H1 (cell line): Measurements from ENCODE around the gene ETNK1. TPM values are rescaled to one million over a fixed set of nuclear protein-coding genes. Genes with fewer than 3 reads are reported as not detected.

Experiments
- CTCF ChIA-PET: fragments of 300-600 bp; sonication (Branson Sonifier 250); formaldehyde crosslinking; loops from one replicate; lab custom pipeline; 2021; ENCODE audit not compliant: partially characterized antibody; lab: Charles Lee
- POLR2A ChIA-PET: fragments of 300-600 bp; sonication (Branson Sonifier 250); formaldehyde crosslinking; loops from one replicate; lab custom pipeline; 2021; ENCODE audit warnings: inconsistent platforms; ENCODE audit not compliant: partially characterized antibody; lab: Charles Lee
- DNase-seq, 2 experiments: peaks; one replicate each; pipeline versions ENCODE4 v3.0.0 to v3.0.0-alpha.2; 2010 to 2022; ENCODE audit warnings: low spot score in 2 of 2, low read depth in 1 of 2, mixed read lengths in 1 of 2
- FAIRE-seq: peaks from 2 replicates; lab custom pipeline; 2011; peaks lifted over from hg19 to GRCh38; lab: Jason Lieb, UNC
- H2AFZ ChIP-seq: 2 replicates; pipeline ENCODE4 v1.8.1; 2012; ENCODE audit warnings: low read length, inconsistent platforms
- H2AK5ac ChIP-seq: 2 replicates; pipeline ENCODE4 v1.6.1; 2013; ENCODE audit warnings: low read depth, low read length
- H2BK120ac ChIP-seq: replicated peaks from 2 replicates; pipeline ENCODE3; 2013; ENCODE audit warnings: low read depth, low read length, inconsistent platforms
- H2BK12ac ChIP-seq: 2 replicates; pipeline ENCODE4 v1.6.1; 2013; ENCODE audit warnings: low read depth, low read length
- H2BK15ac ChIP-seq: 2 replicates; pipeline ENCODE4 v1.6.1; 2013; ENCODE audit warnings: low read length
- H2BK20ac ChIP-seq: 2 replicates; pipeline ENCODE4 v1.6.1; 2013; ENCODE audit warnings: low read length
- H2BK5ac ChIP-seq: 2 replicates; pipeline ENCODE4 v1.6.1; 2013; ENCODE audit warnings: low read depth, low read length
- H3K14ac ChIP-seq: 2 replicates; pipeline ENCODE4 v1.6.1; 2013; ENCODE audit warnings: inconsistent platforms; ENCODE audit not compliant: insufficient read length
- H3K18ac ChIP-seq: 2 replicates; pipeline ENCODE4 v1.6.1; 2013; ENCODE audit warnings: low read length; ENCODE audit errors: extremely low read depth
- H3K23ac ChIP-seq: 2 replicates; pipeline ENCODE4 v1.6.1; 2013; ENCODE audit warnings: inconsistent platforms; ENCODE audit not compliant: insufficient read length
- H3K23me2 ChIP-seq: 2 replicates; pipeline ENCODE4 v1.6.1; 2013; ENCODE audit warnings: low read depth, low read length
- H3K27ac ChIP-seq: 2 replicates; pipeline ENCODE4 v1.6.1; 2011; ENCODE audit warnings: low read depth, low read length, inconsistent platforms
- H3K27me3 ChIP-seq, 4 experiments: replicated peaks in 1 of 4; 1 replicate in 1 of 4; 2 replicates in 3 of 4; pipeline versions ENCODE4 v1.6.1 to v1.8.1; 2011 to 2013; ENCODE audit warnings: low read length in 3 of 4, mild to moderate bottlenecking in 3 of 4, inconsistent platforms in 2 of 4, mixed read lengths in 2 of 4, moderate library complexity in 1 of 4; ENCODE audit not compliant: control insufficient read depth in 3 of 4, insufficient read depth in 3 of 4; ENCODE audit errors: extremely low read depth in 1 of 4
- H3K36me3 ChIP-seq, 4 experiments: 2 replicates each; pipeline versions ENCODE4 v1.6.1 to v1.8.1; 2011 to 2013; ENCODE audit warnings: mild to moderate bottlenecking in 4 of 4, low read length in 3 of 4, moderate library complexity in 2 of 4, control low read depth in 1 of 4, inconsistent platforms in 1 of 4; ENCODE audit not compliant: insufficient read depth in 4 of 4, control insufficient read depth in 2 of 4
- H3K4ac ChIP-seq: replicated peaks from 2 replicates; pipeline ENCODE3; 2013; ENCODE audit warnings: low read length, low read depth, mixed read lengths, inconsistent platforms; ENCODE audit not compliant: insufficient read length
- H3K4me1 ChIP-seq, 4 experiments: replicated peaks in 1 of 4; 1 replicate in 1 of 4; 2 replicates in 3 of 4; pipeline versions ENCODE4 v1.6.1 to v1.8.1; 2011 to 2013; ENCODE audit warnings: low read length in 3 of 4, inconsistent platforms in 2 of 4, mixed read lengths in 1 of 4; ENCODE audit not compliant: insufficient read depth in 4 of 4, control insufficient read depth in 3 of 4
- H3K4me2 ChIP-seq, 2 experiments: 2 replicates each; pipeline versions ENCODE4 v1.6.1 to v1.8.1; 2011 to 2013; ENCODE audit warnings: low read depth in 2 of 2, low read length in 2 of 2, control low read depth in 1 of 2, inconsistent platforms in 1 of 2, mild to moderate bottlenecking in 1 of 2; ENCODE audit not compliant: insufficient read depth in 1 of 2
- H3K4me3 ChIP-seq, 4 experiments: fragments of 200-600, 300-600 bp in 1 of 4; sonication (generic), shearing (Covaris generic), sonication (Bioruptor Twin) in 1 of 4; 2 replicates each; pipeline versions ENCODE4 v1.5.1 to v1.8.1; 2011 to 2016; ENCODE audit warnings: low read length in 4 of 4, low read depth in 3 of 4, control low read depth in 2 of 4, inconsistent platforms in 2 of 4, mild to moderate bottlenecking in 2 of 4, mixed read lengths in 1 of 4, moderate library complexity in 1 of 4; ENCODE audit not compliant: insufficient read depth in 2 of 4; ENCODE audit errors: extremely low read depth in 1 of 4
- H3K56ac ChIP-seq: replicated peaks from 2 replicates; pipeline ENCODE3; 2013; ENCODE audit warnings: low read depth, mild to moderate bottlenecking, mixed read lengths, low read length, inconsistent platforms; ENCODE audit not compliant: insufficient read length
- H3K79me1 ChIP-seq: 2 replicates; pipeline ENCODE4 v1.6.1; 2013; ENCODE audit warnings: low read depth, low read length, control low read depth
- H3K79me2 ChIP-seq, 2 experiments: 2 replicates each; pipeline versions ENCODE4 v1.6.1 to v1.8.1; 2012 to 2013; ENCODE audit warnings: low read length in 2 of 2, mild to moderate bottlenecking in 2 of 2, inconsistent platforms in 1 of 2; ENCODE audit not compliant: insufficient read depth in 2 of 2, control insufficient read depth in 1 of 2
- H3K9ac ChIP-seq, 4 experiments: replicated peaks in 1 of 4; 1 replicate in 1 of 4; 2 replicates in 3 of 4; pipeline versions ENCODE4 v1.6.1 to v1.8.1; 2011 to 2013; ENCODE audit warnings: low read depth in 3 of 4, low read length in 3 of 4, control low read depth in 2 of 4, mild to moderate bottlenecking in 2 of 4, moderate library complexity in 2 of 4, inconsistent platforms in 1 of 4; ENCODE audit errors: extremely low read depth in 1 of 4
- H3K9me3 ChIP-seq, 2 experiments: 2 replicates each; pipeline versions ENCODE4 v1.6.1 to v1.8.1; 2012 to 2013; ENCODE audit warnings: mild to moderate bottlenecking in 2 of 2, moderate library complexity in 2 of 2, control low read depth in 1 of 2, inconsistent platforms in 1 of 2, low read depth in 1 of 2, low read length in 1 of 2, mixed read lengths in 1 of 2; ENCODE audit not compliant: insufficient read depth in 2 of 2
- H4K20me1 ChIP-seq, 2 experiments: replicated peaks in 1 of 2; 2 replicates each; pipeline versions ENCODE3 to v1.8.1; 2011 to 2013; ENCODE audit warnings: inconsistent platforms in 2 of 2, low read length in 2 of 2, mild to moderate bottlenecking in 1 of 2; ENCODE audit not compliant: insufficient read depth in 2 of 2, control insufficient read depth in 1 of 2
- H4K5ac ChIP-seq: 2 replicates; pipeline ENCODE4 v1.6.1; 2013; ENCODE audit warnings: low read length, low read depth, mixed read lengths, inconsistent platforms; ENCODE audit not compliant: insufficient read length
- H4K8ac ChIP-seq: 2 replicates; pipeline ENCODE4 v1.8.0; 2013; ENCODE audit warnings: mild to moderate bottlenecking, moderate library complexity, low read length, inconsistent platforms; ENCODE audit not compliant: insufficient read depth; ENCODE audit errors: extremely low read depth
- H4K91ac ChIP-seq: replicated peaks from 2 replicates; pipeline ENCODE3; 2013; ENCODE audit warnings: low read length, mixed read lengths, inconsistent platforms; ENCODE audit not compliant: insufficient read length
- ASH2L ChIP-seq: fragments of 200-600, 300-600 bp; sonication (generic); IDR thresholded peaks from one replicate; pipeline ENCODE4 v1.7.1; 2017; ENCODE audit warnings: low read length
- EZH2 ChIP-seq: fragments of 200-600 bp; sonication (generic); IDR thresholded peaks from 2 replicates; pipeline ENCODE4 v1.7.1; 2012; ENCODE audit warnings: low read depth, mild to moderate bottlenecking, moderate library complexity, low read length, inconsistent platforms; ENCODE audit not compliant: severe bottlenecking
- GTF2F1 ChIP-seq: IDR thresholded peaks from 2 replicates; pipeline ENCODE4 v1.6.1; 2012; ENCODE audit warnings: low read depth, low read length, improper control_type of control experiment, borderline replicate concordance
- POLR2A ChIP-seq, 2 experiments: IDR thresholded peaks; 1 replicate in 1 of 2; 2 replicates in 1 of 2; pipeline ENCODE4 v1.6.1; 2011; ENCODE audit warnings: low read depth in 2 of 2, low read length in 2 of 2, mild to moderate bottlenecking in 2 of 2; ENCODE audit errors: control extremely low read depth in 1 of 2
- TEAD4 ChIP-seq: IDR thresholded peaks from 2 replicates; pipeline ENCODE4 v1.6.1; 2012; ENCODE audit warnings: low read depth, low read length, inconsistent platforms, mixed read lengths
- WGBS, 2 experiments: shearing (Covaris generic) in 1 of 2; methylation state at CpG; one replicate each; pipeline versions ENCODE4 v1.1.6 to v1.1.7; 2013 to 2015; ENCODE audit warnings: low lambda C conversion rate in 2 of 2, mixed read lengths in 2 of 2, inconsistent platforms in 1 of 2, low coverage in 1 of 2, missing lambda C conversion rate in 1 of 2; ENCODE audit not compliant: insufficient replicate concordance in 2 of 2, insufficient coverage in 1 of 2, insufficient read length in 1 of 2; ENCODE audit errors: extremely low coverage in 1 of 2, missing lambda C conversion rate in 1 of 2; 5-methylcytosine and 5-hydroxymethylcytosine counted together
- polyA plus RNA-seq, 7 experiments: library from polyadenylated mRNA; depleted of rRNA in 3 of 7; stranded (reverse) in 5 of 7; unstranded in 2 of 7; fragments of >200 nt in 5 of 7; fragments of 200-250 nt in 2 of 7; gene quantifications; 1 replicate in 5 of 7; 2 replicates in 1 of 7; 4 replicates in 1 of 7; pipeline versions ENCODE4 v1.2.1 to v1.2.3, GENCODE V29; 2011 to 2013; ENCODE audit warnings: missing spikeins in 2 of 7, mixed read lengths in 2 of 7
- small RNA-seq: library from polyadenylated mRNA; stranded (forward); fragments of <200 nt; extraction: miRNeasy Mini kit (QIAGEN cat#:217004); gene quantifications from one replicate; pipeline ENCODE3, GENCODE V24; 2013; ENCODE audit not compliant: insufficient read depth
- total RNA-seq: library from RNA; stranded (reverse); fragmentation: NEBNext Ultra II Directional; extraction: Animal tissue kit (Norgen Biotek cat#: 25700); gene quantifications from 2 replicates; pipeline ENCODE4 v1.2.1, GENCODE V29; 2021

Gene ETNK1
- total and polyA plus RNA-seq, 2 of the 8 experiments (the other 6 are each of a cell fraction or from before 2014, with no cell fraction given) = 11.6 to 82.7 TPM

DNA sequence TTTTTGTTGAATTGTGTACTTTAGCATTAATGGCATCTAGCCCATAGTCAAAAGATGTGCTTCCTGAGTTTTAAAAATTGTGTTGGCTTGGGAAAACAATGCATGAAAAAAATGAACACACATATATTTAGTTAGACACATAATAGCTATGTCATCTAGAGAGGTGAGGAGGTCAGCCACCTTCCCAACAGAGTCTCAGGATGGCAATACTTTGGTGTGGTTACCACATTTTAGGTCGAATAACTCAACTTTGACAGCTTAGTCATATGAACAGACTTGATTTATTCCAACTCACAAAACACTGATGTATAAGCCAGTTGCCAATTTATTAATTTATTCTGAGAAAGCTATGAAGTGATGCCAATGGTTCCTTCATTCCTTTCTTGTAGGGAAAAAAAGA, 114.0 kb downstream of the ETNK1 start:
- TF ChIP-seq ASH2L = no peak
- TF ChIP-seq TEAD4 = no peak
- TF ChIP-seq GTF2F1 = no peak
- no peak for TF ChIP-seq EZH2
- no peak for TF ChIP-seq POLR2A (IDR thresholded peaks at IDR 0.05; ENCODE audit: control extremely low read depth in 1 of 2, low read depth in 2 of 2, low read length in 2 of 2)
- no peaks in the 10 kb centered on the region for H3K4me1 ChIP-seq
- H3K79me1 ChIP-seq = no peaks in the 10 kb centered on the region
- no peaks in the 10 kb centered on the region for H3K79me2 ChIP-seq
- no peak overlapping the region for H3K4ac ChIP-seq
- ChIA-PET CTCF (no interaction called here), POLR2A (no interaction called here)
- no peaks in the 10 kb centered on the region for H3K23me2 ChIP-seq
- H3K23ac ChIP-seq = no peak overlapping the region
- no peaks in the 10 kb centered on the region for H3K27me3 ChIP-seq
- H2AFZ ChIP-seq = no peak overlapping the region
- no peak overlapping the region for H3K18ac ChIP-seq
- H3K14ac ChIP-seq = no peak overlapping the region
- no peak overlapping the region for H2BK120ac ChIP-seq
- H4K5ac ChIP-seq = no peak overlapping the region
- H3K36me3 ChIP-seq = no peaks in the 10 kb centered on the region
- 94% methylated on average over 1 of the region's 1 CpG; no CpG with 5 or more reads in 1 of the 2 experiments for WGBS, 2 experiments
- H4K20me1 ChIP-seq = no peaks in the 10 kb centered on the region
- H4K8ac ChIP-seq = no peak overlapping the region
- no peak overlapping the region for H3K27ac ChIP-seq
- H3K9ac ChIP-seq = no peak overlapping the region
- no peak overlapping the region for H3K4me2 ChIP-seq
- no peak overlapping the region for H2BK12ac ChIP-seq
- no peak overlapping the region for H3K4me3 ChIP-seq
- no peak overlapping the region for H2BK15ac ChIP-seq
- no peak overlapping the region for H3K56ac ChIP-seq
- no peak overlapping the region for H4K91ac ChIP-seq
- no peak overlapping the region for H2BK5ac ChIP-seq
- FAIRE-seq (no peak), DNase-seq (no peak)
- no peak overlapping the region for H2BK20ac ChIP-seq
- no peak overlapping the region for H2AK5ac ChIP-seq
- H3K9me3 ChIP-seq = no peaks in the 10 kb centered on the region

Small RNAs within 50 kb of the gene (small RNA-seq; reads per million reads assigned to genes)
- gene RPS27P22 = not detected

Other genes starting within 250 kb of the ETNK1 start
- 40.4 and 45.9 TPM in 2 replicates for gene C2CD5, start 80.6 kb upstream of the ETNK1 start, total RNA-seq
- 13.7 and 21.9 TPM in 2 replicates for gene C2CD5, start 80.6 kb upstream of the ETNK1 start, polyA plus RNA-seq (2011; rRNA removed)